SK-N-SH (cell line): Measurements from ENCODE around the gene MT1M.

Experiments used
- CTCF ChIP-seq: fragments of 200-600 bp; sonication (generic); IDR thresholded peaks from 2 replicates; pipeline ENCODE4 v1.6.1; 2017; ENCODE audit warnings: antibody characterized with exemption, mild to moderate bottlenecking, moderate library complexity
- EZH2phosphoT487 ChIP-seq: fragments of 200-600 bp; sonication (generic); IDR thresholded peaks from 2 replicates; pipeline ENCODE4 v1.6.1; 2017; ENCODE audit warnings: low read depth, mixed run types, mild to moderate bottlenecking, antibody characterized with exemption, moderate library complexity, borderline replicate concordance
- MXI1 ChIP-seq: IDR thresholded peaks from 2 replicates; pipeline ENCODE4 v1.6.1; 2012; ENCODE audit warnings: mild to moderate bottlenecking, low read depth, low read length, improper control_type of control experiment
- NRF1 ChIP-seq: IDR thresholded peaks from 2 replicates; pipeline ENCODE4 v1.6.1; 2012; ENCODE audit warnings: low read depth, mild to moderate bottlenecking, low read length
- PBX3 ChIP-seq: IDR thresholded peaks from 2 replicates; pipeline ENCODE4; 2012
- POLR2AphosphoS5 ChIP-seq: IDR thresholded peaks from 2 replicates; pipeline ENCODE4 v1.6.1; 2012; ENCODE audit warnings: low read depth, low read length
- SIN3A ChIP-seq: IDR thresholded peaks from 2 replicates; pipeline ENCODE4 v1.6.1; 2012; ENCODE audit warnings: low read depth, mild to moderate bottlenecking, low read length, moderate library complexity, borderline replicate concordance
- TEAD4 ChIP-seq: IDR thresholded peaks from 2 replicates; pipeline ENCODE4 v1.4.0; 2012; ENCODE audit warnings: mild to moderate bottlenecking, borderline replicate concordance; ENCODE audit not compliant: insufficient read depth
- TF ChIP-seq, protein P1 (sequence below): IDR thresholded peaks from 2 replicates; pipeline ENCODE4 v1.4.0; 2012; ENCODE audit warnings: low read depth, borderline replicate concordance

GRCh38 chr16:56617212-56618085 lies 15.0 kb upstream of the MT1M start:
- TF ChIP-seq CTCF (no peak), NRF1 (no peak), EZH2phosphoT487 (no peak), SIN3A (no peak), POLR2AphosphoS5 (no peak), PBX3 (no peak), TEAD4 (no peak), MXI1 (no peak)
- TF ChIP-seq, protein P1, sequence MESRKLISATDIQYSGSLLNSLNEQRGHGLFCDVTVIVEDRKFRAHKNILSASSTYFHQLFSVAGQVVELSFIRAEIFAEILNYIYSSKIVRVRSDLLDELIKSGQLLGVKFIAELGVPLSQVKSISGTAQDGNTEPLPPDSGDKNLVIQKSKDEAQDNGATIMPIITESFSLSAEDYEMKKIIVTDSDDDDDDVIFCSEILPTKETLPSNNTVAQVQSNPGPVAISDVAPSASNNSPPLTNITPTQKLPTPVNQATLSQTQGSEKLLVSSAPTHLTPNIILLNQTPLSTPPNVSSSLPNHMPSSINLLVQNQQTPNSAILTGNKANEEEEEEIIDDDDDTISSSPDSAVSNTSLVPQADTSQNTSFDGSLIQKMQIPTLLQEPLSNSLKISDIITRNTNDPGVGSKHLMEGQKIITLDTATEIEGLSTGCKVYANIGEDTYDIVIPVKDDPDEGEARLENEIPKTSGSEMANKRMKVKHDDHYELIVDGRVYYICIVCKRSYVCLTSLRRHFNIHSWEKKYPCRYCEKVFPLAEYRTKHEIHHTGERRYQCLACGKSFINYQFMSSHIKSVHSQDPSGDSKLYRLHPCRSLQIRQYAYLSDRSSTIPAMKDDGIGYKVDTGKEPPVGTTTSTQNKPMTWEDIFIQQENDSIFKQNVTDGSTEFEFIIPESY = no peak
